K562 (cell line): Measurements from ENCODE around the gene CAPZA1. TPM values are rescaled to one million over a fixed set of nuclear protein-coding genes. Genes with fewer than 3 reads are reported as not detected.

ENCODE experiments used
- ATF1 ChIP-seq, 2 experiments: fragments of 450-650 bp in 1 of 2; IDR thresholded peaks; 2 replicates each; pipeline ENCODE4 v1.6.1; 2016; ENCODE audit warnings: missing compliant biosample characterization in 1 of 2, missing genetic modification characterization in 1 of 2
- CC2D1A ChIP-seq: fragments of 450-650 bp; IDR thresholded peaks from 2 replicates; pipeline ENCODE4 v1.6.1; 2017; ENCODE audit warnings: mild to moderate bottlenecking
- CEBPZ ChIP-seq: fragments of 150-350 bp; IDR thresholded peaks from 2 replicates; pipeline ENCODE4 v1.6.1; 2014; ENCODE audit warnings: low read depth, mild to moderate bottlenecking, low read length, borderline replicate concordance
- CGGBP1 ChIP-seq: fragments of 250-450 bp; sonication (Bioruptor Pico); IDR thresholded peaks from 2 replicates; pipeline ENCODE4 v1.9.0; 2021; ENCODE audit warnings: mild to moderate bottlenecking
- DMBX1 ChIP-seq: fragments of 250-450 bp; sonication (Bioruptor Pico); IDR thresholded peaks from 2 replicates; pipeline ENCODE4 v1.8.0; 2022; ENCODE audit warnings: inconsistent platforms, mild to moderate bottlenecking, moderate library complexity, borderline replicate concordance
- FOS ChIP-seq: IDR thresholded peaks from 3 replicates; pipeline ENCODE4 v1.6.1; 2011; ENCODE audit not compliant: insufficient read length; ENCODE audit errors: extremely low read depth
- HMBOX1 ChIP-seq: sonication (generic); IDR thresholded peaks from 2 replicates; pipeline ENCODE4 v1.6.1; 2016
- KDM5B ChIP-seq: fragments of 200-600 bp; sonication (generic); IDR thresholded peaks from 2 replicates; pipeline ENCODE4 v1.6.1; 2012; ENCODE audit warnings: low read depth, mild to moderate bottlenecking, moderate library complexity, low read length, control low read depth, inconsistent platforms; ENCODE audit not compliant: insufficient replicate concordance
- NCOA1 ChIP-seq: fragments of 450-650 bp; IDR thresholded peaks from 2 replicates; pipeline ENCODE4 v1.6.1; 2016; ENCODE audit warnings: low read depth
- NFRKB ChIP-seq: fragments of 450-650 bp; IDR thresholded peaks from 2 replicates; pipeline ENCODE4 v1.6.1; 2016; ENCODE audit warnings: low read depth
- RCOR1 ChIP-seq, 2 experiments: IDR thresholded peaks; 2 replicates each; pipeline ENCODE4 v1.6.1; 2012; ENCODE audit warnings: low read depth in 2 of 2, low read length in 2 of 2, borderline replicate concordance in 1 of 2, improper control_type of control experiment in 1 of 2
- SMARCB1 ChIP-seq: IDR thresholded peaks from 2 replicates; pipeline ENCODE4 v1.6.1; 2011; ENCODE audit warnings: improper control_type of control experiment, low read depth; ENCODE audit not compliant: insufficient read length
- TAF9B ChIP-seq: fragments of 450-650 bp; IDR thresholded peaks from 2 replicates; pipeline ENCODE4 v1.6.1; 2018; ENCODE audit warnings: mild to moderate bottlenecking; ENCODE audit not compliant: partially characterized antibody
- ZNF239 ChIP-seq: fragments of 250-450 bp; sonication (Bioruptor Pico); IDR thresholded peaks from 2 replicates; pipeline ENCODE4 v1.4.0; 2020; ENCODE audit warnings: mild to moderate bottlenecking
- ZNF408 ChIP-seq: fragments of 250-450 bp; sonication (Bioruptor Pico); IDR thresholded peaks from 2 replicates; pipeline ENCODE4 v1.4.0; 2020; ENCODE audit warnings: low read depth, mild to moderate bottlenecking, moderate library complexity
- ZNF507 ChIP-seq: conservative IDR thresholded peaks from 2 replicates; pipeline ENCODE4 v1.6.1; 2017; ENCODE audit warnings: missing genetic modification characterization, missing compliant biosample characterization
- ZNF75A ChIP-seq: fragments of 450-650 bp; formaldehyde crosslinking; IDR thresholded peaks from 2 replicates; pipeline ENCODE4 v1.4.0; 2020; ENCODE audit warnings: mild to moderate bottlenecking
- ZSCAN29 ChIP-seq: fragments of 450-650 bp; IDR thresholded peaks from 2 replicates; pipeline ENCODE4 v1.6.1; 2017
- polyA plus RNA-seq, 8 experiments: library from polyadenylated mRNA; depleted of rRNA in 4 of 8; stranded (reverse) in 5 of 8; unstranded in 3 of 8; fragments of >200 nt; fragmentation: Nextera tagmentation in 2 of 8; fragmentation: Illumina TruSeq in 1 of 8; extraction: Ambion mirVana in 2 of 8; extraction: Trizol in 1 of 8; gene quantifications; 2 replicates each; pipeline versions ENCODE4 v1.2.1 to v1.2.3, GENCODE V29; 2011 to 2014; ENCODE audit warnings: inconsistent platforms in 1 of 8, missing spikeins in 1 of 8
- total RNA-seq, 7 experiments: library from RNA; depleted of rRNA in 6 of 7; stranded (reverse); fragments of >200 nt in 6 of 7; fragmentation: Illumina TruSeq in 2 of 7; extraction: Trizol in 2 of 7; gene quantifications; 2 replicates each; pipeline versions ENCODE4 v1.2.1 to v1.2.3, GENCODE V29; 2011 to 2021; ENCODE audit warnings: low replicate concordance in 1 of 7
- TF ChIP-seq, protein P1 (sequence below), 2 experiments: fragments of 450-650 bp; conservative IDR thresholded peaks; 2 replicates each; pipeline ENCODE4 v1.6.1; 2017; ENCODE audit warnings: mild to moderate bottlenecking in 2 of 2, moderate library complexity in 2 of 2

The CAPZA1 gene
- total and polyA plus RNA-seq, 9 of the 15 experiments (the other 6 are each of a cell fraction or from before 2014, with no cell fraction given): 237 to 1,020 (median 306) TPM

DNA sequence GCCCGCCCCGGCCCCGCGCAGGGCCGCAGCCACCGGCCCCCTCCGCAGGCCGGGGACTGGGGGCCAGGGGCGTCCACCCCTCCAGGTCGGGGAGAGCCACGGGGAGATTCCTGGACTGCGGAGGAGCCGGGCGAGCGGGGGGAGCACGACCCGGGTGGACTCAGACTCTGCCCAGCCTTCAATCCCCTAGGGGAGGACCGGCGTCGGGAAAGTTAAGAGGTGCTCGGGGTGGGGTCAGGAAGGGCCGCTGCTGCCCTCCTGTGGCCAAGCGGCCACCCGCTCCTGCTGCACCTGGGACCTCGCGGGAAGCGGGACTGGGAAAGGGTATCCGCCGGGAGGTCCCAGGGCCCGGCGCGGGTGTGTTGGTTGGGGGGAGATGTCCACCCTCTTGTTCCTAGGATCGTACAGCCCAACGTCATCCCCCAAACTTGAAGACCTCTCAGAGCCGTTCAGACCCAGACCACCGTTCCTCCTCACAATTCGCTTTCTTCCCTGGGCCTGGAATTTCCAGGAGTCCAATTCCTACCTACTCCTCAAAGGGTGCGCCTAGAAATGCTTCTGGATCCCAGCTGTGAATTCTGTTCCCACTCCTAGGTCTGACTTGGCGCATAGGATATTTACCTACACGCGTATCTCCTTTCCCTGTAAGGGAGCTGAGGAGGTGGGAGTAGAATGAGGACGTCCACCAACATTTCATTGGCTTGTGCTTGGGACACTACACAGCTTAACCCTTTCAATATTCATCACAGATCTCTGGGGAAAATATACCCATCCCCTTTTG, 87.8 kb downstream of the CAPZA1 start (continued):
- TF ChIP-seq, protein P1, sequence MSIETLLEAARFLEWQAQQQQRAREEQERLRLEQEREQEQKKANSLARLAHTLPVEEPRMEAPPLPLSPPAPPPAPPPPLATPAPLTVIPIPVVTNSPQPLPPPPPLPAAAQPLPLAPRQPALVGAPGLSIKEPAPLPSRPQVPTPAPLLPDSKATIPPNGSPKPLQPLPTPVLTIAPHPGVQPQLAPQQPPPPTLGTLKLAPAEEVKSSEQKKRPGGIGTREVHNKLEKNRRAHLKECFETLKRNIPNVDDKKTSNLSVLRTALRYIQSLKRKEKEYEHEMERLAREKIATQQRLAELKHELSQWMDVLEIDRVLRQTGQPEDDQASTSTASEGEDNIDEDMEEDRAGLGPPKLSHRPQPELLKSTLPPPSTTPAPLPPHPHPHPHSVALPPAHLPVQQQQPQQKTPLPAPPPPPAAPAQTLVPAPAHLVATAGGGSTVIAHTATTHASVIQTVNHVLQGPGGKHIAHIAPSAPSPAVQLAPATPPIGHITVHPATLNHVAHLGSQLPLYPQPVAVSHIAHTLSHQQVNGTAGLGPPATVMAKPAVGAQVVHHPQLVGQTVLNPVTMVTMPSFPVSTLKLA (conservative IDR thresholded peaks at IDR 0.05): peak in 1 of 2 experiments; percentile 77; a peak in 3 of 4 replicates
- TF ChIP-seq SMARCB1 (no peak), ATF1 (CRISPR knock-in tag; IDR thresholded peaks at IDR 0.05) (no peak), ATF1 (tag; IDR thresholded peaks at IDR 0.05) (peak; percentile 31), ZNF239 (CRISPR knock-in tag) (no peak), FOS (no peak), DMBX1 (CRISPR knock-in tag) (no peak), TAF9B (no peak), CEBPZ (no peak), KDM5B (peak; percentile 65), HMBOX1 (no peak), ZNF507 (no peak), NFRKB (no peak), ZSCAN29 (peak; percentile 32; the same call in 1 of the 2 replicates), CGGBP1 (no peak), CC2D1A (peak; percentile 86), RCOR1 (IDR thresholded peaks at IDR 0.05; ENCODE audit: borderline replicate concordance in 1 of 2, low read depth in 2 of 2, low read length in 2 of 2) (no peak; a peak in 2 of 4 replicates), ZNF75A (CRISPR knock-in tag) (no peak), NCOA1 (no peak), ZNF408 (CRISPR knock-in tag) (no peak)
